Gastroesophageal sphincter (tissue), 4 donors: Measurements from ENCODE around the gene HECTD3. TPM values are rescaled to one million over a fixed set of nuclear protein-coding genes. Genes with fewer than 3 reads are reported as not detected.

ENCODE experiments used
- ATAC-seq: fragments of 150-250 bp; one replicate; pipeline ENCODE4 v1.9.1; 2016; ENCODE audit warnings: mild to moderate bottlenecking, moderate library complexity
- H3K27ac ChIP-seq, 4 donors: fragments of 200-600 bp; sonication (generic) in 3 of 4; 1 replicate in 3 of 4; 2 replicates in 1 of 4; pipeline ENCODE4 v1.5.1; 2016 to 2019
- H3K27me3 ChIP-seq: fragments of 200-600 bp; sonication (generic); one replicate; pipeline ENCODE4 v1.5.1; 2019
- H3K36me3 ChIP-seq, 2 donors: fragments of 200-600 bp; sonication (generic); one replicate each; pipeline ENCODE4 v1.5.1; 2019; ENCODE audit warnings: control low read depth in 1 of 2
- H3K4me1 ChIP-seq, 3 donors: fragments of 200-600 bp; sonication (generic); 1 replicate in 2 of 3; 2 replicates in 1 of 3; pipeline ENCODE4 v1.5.1; 2016 to 2019; ENCODE audit warnings: control low read depth in 2 of 3
- H3K4me3 ChIP-seq, 2 donors: fragments of 200-600 bp; sonication (generic); one replicate each; pipeline ENCODE4 v1.5.1; 2019; ENCODE audit warnings: mild to moderate bottlenecking in 1 of 2, moderate library complexity in 1 of 2
- H3K9me3 ChIP-seq, 3 donors: fragments of 200-600 bp; sonication (generic); one replicate each; pipeline ENCODE4 v1.5.1; 2017 to 2019; ENCODE audit warnings: control low read depth in 2 of 3
- CTCF ChIP-seq, 4 experiments: fragments of 200-600 bp in 2 of 4; fragments of 450-650 bp in 2 of 4; sonication (generic) in 1 of 4; IDR thresholded peaks; one replicate each; pipeline ENCODE4 v1.5.1; 2017 to 2019; ENCODE audit warnings: antibody characterized with exemption in 4 of 4, mild to moderate bottlenecking in 2 of 4, moderate library complexity in 2 of 4
- EP300 ChIP-seq: sonication (generic); formaldehyde crosslinking; IDR thresholded peaks from one replicate; pipeline ENCODE4 v1.6.1; 2017; ENCODE audit warnings: antibody characterized with exemption, mild to moderate bottlenecking
- POLR2A ChIP-seq, 2 donors: fragments of 450-650 bp; IDR thresholded peaks; one replicate each; pipeline ENCODE4 v1.6.1; 2017; ENCODE audit warnings: antibody characterized with exemption in 2 of 2, mild to moderate bottlenecking in 2 of 2, moderate library complexity in 1 of 2
- POLR2AphosphoS5 ChIP-seq: sonication (generic); formaldehyde crosslinking; IDR thresholded peaks from one replicate; pipeline ENCODE4 v1.6.1; 2017; ENCODE audit warnings: antibody characterized with exemption
- WGBS, 2 donors: methylation state at CpG; one replicate each; pipeline ENCODE4 v1.1.5; 2018; ENCODE audit warnings: low coverage in 1 of 2; 5-methylcytosine and 5-hydroxymethylcytosine counted together
- total RNA-seq, 4 donors: library from RNA; depleted of rRNA; stranded (reverse); fragments of >200 nt; gene quantifications; one replicate each; pipeline ENCODE4 v1.1.0, GENCODE V29; 2016

HECTD3 gene
- total RNA-seq, 4 donors from 2014 or later = 27.7 to 48.6 (median 37.5) TPM

DNA sequence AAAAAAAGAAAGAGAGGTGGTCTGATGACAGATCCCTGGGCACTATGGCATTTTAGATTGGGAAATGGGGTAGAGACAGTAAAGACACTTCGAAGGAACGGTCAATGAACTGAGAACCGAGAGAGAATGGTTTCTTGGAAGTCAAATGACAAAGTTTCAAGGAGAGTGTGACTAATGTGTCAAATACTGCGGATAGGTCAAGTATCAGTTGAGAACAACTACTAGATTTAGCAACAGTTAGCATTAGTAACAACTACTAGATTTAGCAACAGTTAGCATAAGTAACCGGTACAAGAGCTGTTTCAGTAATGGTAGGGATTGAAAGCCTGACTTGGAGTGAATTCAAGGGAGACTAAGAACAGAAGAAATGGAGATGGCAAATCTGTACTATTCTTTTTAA lies 35.9 kb upstream of the HECTD3 start:
- WGBS, 2 donors = 82 to 93% methylated on average over 4 to 5 of the region's 5 CpGs
- Histone ChIP-seq H3K9me3 (no peaks in the 10 kb centered on the region), H3K36me3 (peaks cover 0 to 51% of the 10 kb centered on the region in 2 donors), H3K27me3 (no peaks in the 10 kb centered on the region), H3K27ac (no peak overlapping the region), H3K4me3 (no peak overlapping the region), H3K4me1 (no peaks in the 10 kb centered on the region)
- no peak for ATAC-seq
- TF ChIP-seq POLR2A (IDR thresholded peaks at IDR 0.05) = no peak
- TF ChIP-seq EP300 = no peak

DNA sequence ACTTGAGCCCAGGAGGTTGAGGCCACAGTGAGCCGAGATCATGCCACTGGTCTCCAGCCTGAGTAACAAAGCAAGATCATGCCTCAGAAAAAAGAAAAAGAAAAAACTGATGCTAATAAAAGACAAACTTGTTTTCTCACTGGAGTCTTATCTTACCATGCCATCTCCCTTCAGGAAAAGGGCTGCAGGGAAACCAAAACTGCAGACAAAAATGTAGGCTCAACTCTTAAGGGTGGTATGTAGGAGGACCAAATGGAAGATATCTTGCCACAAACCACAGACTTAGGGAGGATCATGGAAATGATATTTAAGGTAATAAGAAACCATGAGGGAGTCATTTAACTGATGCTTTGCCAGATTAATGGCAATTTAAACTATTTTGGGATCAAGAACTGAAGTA lies 33.8 kb upstream of the HECTD3 start:
- TF ChIP-seq POLR2A (IDR thresholded peaks at IDR 0.05) (no peak), EP300 (no peak), CTCF (IDR thresholded peaks at IDR 0.05) (no peak), POLR2AphosphoS5 (no peak)
- ATAC-seq = no peak
- Histone ChIP-seq H3K36me3 (peaks cover 0 to 46% of the 10 kb centered on the region in 2 donors), H3K4me1 (no peaks in the 10 kb centered on the region), H3K4me3 (no peak overlapping the region), H3K9me3 (no peaks in the 10 kb centered on the region), H3K27me3 (no peaks in the 10 kb centered on the region), H3K27ac (no peak overlapping the region)
- WGBS, 2 donors = 82 to 100% methylated on average over 1 of the region's 1 CpG

- H3K27me3 ChIP-seq = no peaks in the 10 kb centered on the region
- ATAC-seq = no peak
- H3K9me3 ChIP-seq = no peaks in the 10 kb centered on the region
- TF ChIP-seq POLR2AphosphoS5 (no peak), EP300 (no peak), CTCF (IDR thresholded peaks at IDR 0.05) (no peak), POLR2A (IDR thresholded peaks at IDR 0.05) (no peak)
- H3K4me1 ChIP-seq = no peaks in the 10 kb centered on the region
- H3K36me3 ChIP-seq = peaks cover 0 to 48% of the 10 kb centered on the region in 2 donors
- H3K27ac ChIP-seq = no peak overlapping the region
- H3K4me3 ChIP-seq = no peak overlapping the region
- 73 to 86% methylated on average over 3 to 5 of the region's 5 CpGs for WGBS, 2 donors
These were observed 32.0 kb upstream of the HECTD3 start for GRCh38 chr1:45043094-45043493.

- Histone ChIP-seq H3K36me3 (peaks cover 0 to 54% of the 10 kb centered on the region in 2 donors), H3K9me3 (no peaks in the 10 kb centered on the region), H3K4me1 (no peaks in the 10 kb centered on the region), H3K4me3 (no peak overlapping the region), H3K27ac (no peak overlapping the region), H3K27me3 (no peaks in the 10 kb centered on the region)
- 93 to 100% methylated on average over 4 to 5 of the region's 5 CpGs for WGBS, 2 donors
- no peak for ATAC-seq
- TF ChIP-seq POLR2A (IDR thresholded peaks at IDR 0.05) (no peak), POLR2AphosphoS5 (no peak)
These were observed 29.2 kb upstream of the HECTD3 start for GRCh38 chr1:45040297-45040696.

GRCh38 chr1:45038661-45039364 lies 27.7 kb upstream of the HECTD3 start:
- Histone ChIP-seq H3K9me3 (no peaks in the 10 kb centered on the region), H3K36me3 (peaks cover 0 to 68% of the 10 kb centered on the region in 2 donors), H3K27ac (no peak overlapping the region), H3K27me3 (no peaks in the 10 kb centered on the region), H3K4me3 (no peak overlapping the region), H3K4me1 (no peaks in the 10 kb centered on the region)
- WGBS, 2 donors = 87 to 100% methylated on average over 7 of the region's 8 CpGs
- ATAC-seq = no peak
- TF ChIP-seq POLR2AphosphoS5 (no peak), EP300 (no peak), POLR2A (IDR thresholded peaks at IDR 0.05) (no peak), CTCF (IDR thresholded peaks at IDR 0.05) (no peak)

DNA sequence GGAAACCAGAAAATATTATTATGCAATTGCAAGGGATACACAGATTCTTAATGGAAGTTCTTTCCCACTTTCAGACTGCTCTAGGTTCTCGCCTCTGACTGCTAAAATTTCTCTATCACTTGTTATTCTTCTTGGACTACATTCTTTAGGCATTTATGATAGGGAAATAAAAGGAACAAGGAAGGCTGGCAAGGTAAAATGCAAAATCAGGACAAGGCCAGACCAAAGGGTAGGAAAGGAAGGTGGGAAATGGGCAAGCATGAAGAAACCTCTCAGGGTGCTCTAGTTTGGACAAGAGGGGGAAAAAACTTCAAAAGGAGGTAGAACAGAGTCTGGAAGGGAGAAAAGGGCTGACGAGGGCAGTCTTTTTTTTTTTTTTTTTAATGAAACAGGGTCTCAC lies 27.1 kb upstream of the HECTD3 start:
- Histone ChIP-seq H3K27me3 (no peaks in the 10 kb centered on the region), H3K36me3 (peaks cover 0 to 68% of the 10 kb centered on the region in 2 donors), H3K4me3 (no peak overlapping the region), H3K4me1 (no peaks in the 10 kb centered on the region), H3K27ac (no peak overlapping the region), H3K9me3 (no peaks in the 10 kb centered on the region)
- WGBS, 2 donors = 87 to 90% methylated on average over 2 of the region's 2 CpGs
- TF ChIP-seq CTCF (IDR thresholded peaks at IDR 0.05) (no peak), POLR2A (IDR thresholded peaks at IDR 0.05) (no peak), POLR2AphosphoS5 (no peak), EP300 (no peak)
- ATAC-seq = no peak
